ENCODE measurements around the gene IQCH. TPM values are rescaled to one million over a fixed set of nuclear protein-coding genes. Genes with fewer than 3 reads are reported as not detected.

IQCH gene
- total RNA-seq, 2 donors from 2014 or later, result 0.93 to 2.2 TPM

DNA sequence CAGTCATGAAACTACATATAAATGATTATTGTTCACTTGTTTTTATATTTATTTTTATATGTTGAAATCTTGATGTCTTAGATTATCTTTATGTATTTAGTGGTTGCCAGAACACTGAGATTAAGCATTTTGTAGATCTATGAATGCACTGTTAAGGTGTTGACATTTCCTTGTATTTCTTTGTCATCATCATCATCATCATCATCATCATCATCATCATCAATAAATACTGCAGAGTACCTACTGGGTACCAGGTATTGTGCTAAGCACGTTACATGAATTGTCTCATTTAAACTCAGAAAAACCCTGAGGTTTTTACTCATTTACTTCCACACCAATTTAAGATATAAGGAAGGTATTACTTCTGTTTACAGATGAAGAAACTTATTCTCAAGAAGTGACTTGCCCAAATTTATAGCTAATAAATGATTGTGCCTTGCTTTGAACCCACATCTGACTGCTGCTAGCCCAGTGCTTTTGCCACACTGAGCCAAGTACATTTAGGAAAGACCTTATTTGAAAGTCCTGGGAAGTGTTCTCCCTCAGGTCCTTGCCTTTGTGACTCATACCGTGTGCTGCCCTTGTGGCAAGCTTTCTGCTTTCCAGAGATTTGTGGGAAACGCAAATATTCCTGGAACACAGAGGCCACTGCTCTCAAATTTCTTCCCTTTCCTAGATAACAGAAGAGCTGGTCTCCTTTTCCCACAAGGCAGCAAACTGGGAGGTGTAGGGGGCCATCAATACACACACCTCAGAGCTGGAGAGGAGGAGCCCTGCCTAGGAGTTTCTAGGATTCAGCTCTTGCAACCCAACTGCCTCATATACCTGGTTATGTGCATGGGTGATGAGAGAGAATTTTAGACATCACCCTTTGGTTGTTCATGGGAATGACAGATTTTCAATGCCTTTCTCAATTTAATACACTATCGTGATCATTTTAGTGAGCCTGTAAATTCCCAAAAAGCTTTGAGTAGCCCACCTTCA lies 150.9 kb downstream of the IQCH start:
- H3K9ac ChIP-seq (ENCODE audit: low read depth in 2 of 2, low read length in 2 of 2), result no peak overlapping the region
- no peaks in the 10 kb centered on the region for H3K9me3 ChIP-seq
- TF ChIP-seq, protein P1, sequence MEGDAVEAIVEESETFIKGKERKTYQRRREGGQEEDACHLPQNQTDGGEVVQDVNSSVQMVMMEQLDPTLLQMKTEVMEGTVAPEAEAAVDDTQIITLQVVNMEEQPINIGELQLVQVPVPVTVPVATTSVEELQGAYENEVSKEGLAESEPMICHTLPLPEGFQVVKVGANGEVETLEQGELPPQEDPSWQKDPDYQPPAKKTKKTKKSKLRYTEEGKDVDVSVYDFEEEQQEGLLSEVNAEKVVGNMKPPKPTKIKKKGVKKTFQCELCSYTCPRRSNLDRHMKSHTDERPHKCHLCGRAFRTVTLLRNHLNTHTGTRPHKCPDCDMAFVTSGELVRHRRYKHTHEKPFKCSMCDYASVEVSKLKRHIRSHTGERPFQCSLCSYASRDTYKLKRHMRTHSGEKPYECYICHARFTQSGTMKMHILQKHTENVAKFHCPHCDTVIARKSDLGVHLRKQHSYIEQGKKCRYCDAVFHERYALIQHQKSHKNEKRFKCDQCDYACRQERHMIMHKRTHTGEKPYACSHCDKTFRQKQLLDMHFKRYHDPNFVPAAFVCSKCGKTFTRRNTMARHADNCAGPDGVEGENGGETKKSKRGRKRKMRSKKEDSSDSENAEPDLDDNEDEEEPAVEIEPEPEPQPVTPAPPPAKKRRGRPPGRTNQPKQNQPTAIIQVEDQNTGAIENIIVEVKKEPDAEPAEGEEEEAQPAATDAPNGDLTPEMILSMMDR (IDR thresholded peaks at IDR 0.05), result no peak
- H3K4me3 ChIP-seq, result no peak overlapping the region
- no peak overlapping the region for H3K27ac ChIP-seq
- no peak for DNase-seq
- H3K27me3 ChIP-seq, result no peaks in the 10 kb centered on the region
- no peaks in the 10 kb centered on the region for H3K36me3 ChIP-seq
- intact Hi-C loops (cut with DNase I), result no loop called here
- no peaks in the 10 kb centered on the region for H3K4me1 ChIP-seq

DNA sequence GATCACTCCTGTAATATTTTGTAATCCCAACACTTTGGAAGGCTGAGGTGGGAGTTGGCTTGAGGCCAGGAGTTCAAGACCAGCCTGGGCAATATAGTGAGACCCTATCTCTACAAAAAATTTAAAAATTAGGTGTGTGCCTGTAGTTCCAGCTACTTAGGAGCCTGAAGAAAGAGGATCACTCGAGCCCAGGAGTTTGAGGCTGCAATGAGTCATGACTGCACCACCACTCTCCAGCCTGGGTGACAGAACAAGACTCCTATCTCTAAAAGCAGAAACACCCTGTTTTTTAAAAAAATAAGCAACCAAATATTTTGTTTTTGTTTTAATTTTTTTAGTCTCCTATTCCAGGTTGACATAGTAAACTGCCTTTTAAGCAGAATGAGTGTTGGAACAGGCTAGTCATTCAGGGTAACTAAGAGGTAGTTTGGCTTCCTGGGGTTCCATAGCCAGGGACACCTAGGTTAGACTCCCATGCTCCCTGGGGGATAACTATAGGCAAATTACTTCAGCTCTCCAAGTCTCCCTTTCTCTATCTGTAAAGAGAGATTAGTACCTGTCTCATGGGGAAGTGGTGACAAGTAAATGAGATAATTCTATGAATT lies 151.8 kb downstream of the IQCH start:
- no peaks in the 10 kb centered on the region for H3K9me3 ChIP-seq
- TF ChIP-seq, protein P1 (IDR thresholded peaks at IDR 0.05), result no peak
- no peak for DNase-seq
- no peaks in the 10 kb centered on the region for H3K4me1 ChIP-seq
- H3K27me3 ChIP-seq, result no peaks in the 10 kb centered on the region
- no peak overlapping the region for H3K9ac ChIP-seq (ENCODE audit: low read depth in 2 of 2, low read length in 2 of 2)
- H3K27ac ChIP-seq, result no peak overlapping the region
- no peaks in the 10 kb centered on the region for H3K36me3 ChIP-seq
- H3K4me3 ChIP-seq, result no peak overlapping the region
- intact Hi-C loops (cut with DNase I), result no loop called here

DNA sequence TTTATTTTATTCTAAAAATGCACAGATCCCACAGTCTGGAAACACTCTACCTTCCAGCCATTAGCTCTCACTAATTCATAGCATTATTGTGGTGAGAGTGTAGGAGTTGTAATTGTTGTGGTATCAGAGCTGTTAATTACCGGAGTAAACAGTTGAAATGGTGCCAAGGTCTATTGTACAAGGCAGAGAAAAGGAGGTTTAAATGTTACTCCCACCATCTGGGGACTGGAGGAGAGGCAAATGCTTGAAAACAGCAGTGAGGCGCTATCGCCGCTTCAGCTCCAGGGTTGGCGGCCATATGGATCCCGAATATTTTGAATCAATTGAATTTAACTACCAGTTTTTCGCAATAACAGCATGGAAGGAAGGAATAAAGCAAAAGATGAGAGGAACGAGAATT lies 153.2 kb downstream of the IQCH start:
- intact Hi-C loops (cut with DNase I), result no loop called here
- TF ChIP-seq, protein P1 (IDR thresholded peaks at IDR 0.05), result no peak
- Histone ChIP-seq H3K36me3 (no peaks in the 10 kb centered on the region), H3K9me3 (no peaks in the 10 kb centered on the region), H3K4me1 (no peaks in the 10 kb centered on the region), H3K4me3 (no peak overlapping the region), H3K27ac (no peak overlapping the region), H3K9ac (ENCODE audit: low read depth in 2 of 2, low read length in 2 of 2) (no peak overlapping the region), H3K27me3 (no peaks in the 10 kb centered on the region)
- no peak for DNase-seq

DNA sequence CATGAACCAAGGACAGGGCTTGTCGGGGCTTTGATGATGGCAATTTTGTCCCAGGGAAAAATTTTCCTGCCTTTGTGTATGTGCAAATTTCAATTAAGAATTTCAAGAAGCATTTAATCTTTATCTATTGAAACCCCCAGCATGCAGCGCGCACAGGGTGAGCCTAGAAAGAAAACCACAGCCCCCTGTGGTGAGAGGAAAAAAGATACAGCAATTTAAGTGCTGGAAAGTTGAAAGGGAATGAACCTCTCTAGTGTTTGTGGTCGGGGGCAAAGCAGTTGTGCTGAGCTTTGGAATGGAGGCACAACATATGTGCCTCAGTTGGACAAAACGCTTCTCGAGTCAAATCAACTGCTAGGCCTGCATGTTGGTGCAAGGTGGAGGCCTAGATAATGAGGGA lies 154.6 kb downstream of the IQCH start:
- DNase-seq, result no peak
- Histone ChIP-seq H3K4me1 (no peaks in the 10 kb centered on the region), H3K27ac (no peak overlapping the region), H3K9me3 (no peaks in the 10 kb centered on the region), H3K9ac (ENCODE audit: low read depth in 2 of 2, low read length in 2 of 2) (no peak overlapping the region), H3K4me3 (no peak overlapping the region), H3K36me3 (no peaks in the 10 kb centered on the region), H3K27me3 (no peaks in the 10 kb centered on the region)
- TF ChIP-seq, protein P1 (IDR thresholded peaks at IDR 0.05), result no peak
- intact Hi-C loops (cut with DNase I), result no loop called here

DNA sequence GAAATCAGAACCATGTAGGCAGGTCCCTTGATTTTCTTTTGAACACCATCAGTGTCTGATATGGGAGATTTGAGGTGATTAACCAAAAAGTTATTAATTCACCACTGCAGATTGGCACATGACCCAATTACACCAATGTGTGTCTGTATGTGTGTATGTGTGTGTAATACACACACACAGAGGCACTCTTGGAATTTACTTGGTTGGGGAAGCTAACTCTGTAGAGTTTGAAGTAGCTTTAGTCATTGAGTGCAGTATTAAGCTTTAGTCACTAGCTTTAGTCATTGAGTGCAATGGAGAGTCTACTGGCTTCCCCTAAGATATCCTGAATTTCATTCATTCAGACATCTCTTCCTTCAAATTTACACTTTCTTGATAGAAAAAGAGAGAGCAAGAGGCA lies 156.9 kb downstream of the IQCH start:
- H3K27ac ChIP-seq, result no peak overlapping the region
- intact Hi-C loops (cut with DNase I), result no loop called here
- no peaks in the 10 kb centered on the region for H3K36me3 ChIP-seq
- H3K27me3 ChIP-seq, result no peaks in the 10 kb centered on the region
- H3K4me3 ChIP-seq, result no peak overlapping the region
- H3K9me3 ChIP-seq, result no peaks in the 10 kb centered on the region
- no peak for DNase-seq
- TF ChIP-seq, protein P1 (IDR thresholded peaks at IDR 0.05), result no peak
- no peaks in the 10 kb centered on the region for H3K4me1 ChIP-seq
- H3K9ac ChIP-seq (ENCODE audit: low read depth in 2 of 2, low read length in 2 of 2), result no peak overlapping the region

Data from colonic mucosa (tissue), 4 donors.